Effector memory CD8-positive, alpha-beta T cell (primary cell): ENCODE results near the gene CSTPP1.
"Not testable (repeated sequence)": the region's sequence is repeated elsewhere in the genome, so short reads cannot be mapped to it uniquely, and the experiment has no call there.

Experiments used
- ATAC-seq: fragments of 150-1000 bp; cut with Tn5 transposase; replicated peaks from 2 replicates; pipeline ENCODE4 v1.10.0; 2021; ENCODE audit warnings: mild to moderate bottlenecking, moderate library complexity
- DNase-seq, 3 experiments: peaks; one replicate each; pipeline ENCODE4 v3.0.0; 2021
- H3K27ac Mint-ChIP-seq, 2 donors: one replicate each; pipeline ENCODE4 v1.8.0; 2022; ENCODE audit warnings: mild to moderate bottlenecking in 2 of 2, mixed read lengths in 2 of 2, moderate library complexity in 2 of 2
- H3K27me3 Mint-ChIP-seq, 2 donors: one replicate each; pipeline ENCODE4 v1.8.0; 2022; ENCODE audit warnings: mixed read lengths in 2 of 2
- H3K36me3 Mint-ChIP-seq: one replicate; pipeline ENCODE4 v1.8.0; 2022; ENCODE audit warnings: mild to moderate bottlenecking, moderate library complexity, mixed read lengths; ENCODE audit not compliant: insufficient read depth
- H3K4me1 Mint-ChIP-seq, 2 donors: one replicate each; pipeline ENCODE4 v1.8.0; 2022; ENCODE audit warnings: low read depth in 2 of 2, mixed read lengths in 2 of 2
- H3K4me3 Mint-ChIP-seq, 2 donors: one replicate each; pipeline ENCODE4 v1.8.0; 2022; ENCODE audit warnings: mild to moderate bottlenecking in 2 of 2, mixed read lengths in 2 of 2, moderate library complexity in 2 of 2
- H3K9me3 Mint-ChIP-seq, 2 donors: one replicate each; pipeline ENCODE4 v1.8.0; 2022; ENCODE audit warnings: mixed read lengths in 2 of 2

Gene CSTPP1

DNA sequence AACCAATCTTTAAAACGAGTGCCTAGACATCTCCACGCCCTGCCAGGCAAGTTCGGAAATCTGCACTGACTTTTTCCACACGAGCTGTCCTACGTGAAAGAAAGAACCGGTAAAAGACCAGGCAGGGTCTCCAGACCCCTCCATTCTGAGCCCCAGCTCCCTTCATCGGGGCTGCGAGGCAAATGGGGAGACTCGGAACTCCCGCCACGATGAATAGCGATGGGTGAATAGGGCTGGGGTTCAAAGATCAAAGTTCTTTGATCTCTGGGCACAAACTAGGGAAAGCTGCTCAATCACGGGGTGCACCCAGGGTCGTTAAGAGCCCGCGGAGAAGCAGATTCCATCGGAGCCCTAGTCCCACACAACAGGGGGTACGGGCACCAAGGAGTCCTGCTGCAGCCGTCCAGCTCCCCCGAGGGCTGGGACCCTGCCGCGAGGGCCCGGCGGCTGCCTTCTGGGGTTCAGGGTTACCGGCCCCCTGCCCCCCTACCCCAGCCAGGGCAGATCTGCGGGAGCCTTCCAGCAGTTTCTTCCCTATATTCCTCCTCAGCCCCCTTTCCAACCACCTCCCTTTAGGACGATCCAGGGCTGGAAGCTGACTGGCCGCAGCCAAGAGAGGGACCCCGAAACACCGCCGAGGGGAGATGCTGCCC is 19.3 kb upstream of the CSTPP1 start:
- H3K4me1 Mint-ChIP-seq: peaks cover 27% of the 10 kb centered on the region in 2 donors
- DNase-seq: no peak

DNA sequence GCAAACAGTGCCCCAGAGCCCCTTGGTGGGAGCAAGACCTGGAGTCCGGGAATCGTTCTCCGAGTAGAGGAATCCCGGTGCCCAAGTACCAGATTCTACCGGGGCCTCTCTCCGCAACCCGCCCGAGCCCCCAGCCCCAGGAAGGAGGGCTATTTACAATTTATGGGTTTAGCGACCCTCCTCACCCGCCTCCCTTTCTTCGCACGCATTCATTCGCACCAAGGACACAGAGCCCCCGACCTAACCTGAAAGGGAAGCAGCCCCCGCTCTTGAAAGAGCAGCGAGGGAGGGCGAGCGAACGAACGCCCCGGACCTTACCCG is 18.8 kb upstream of the CSTPP1 start:
- Mint-ChIP-seq H3K27me3 (peaks cover 65 to 78% of the 10 kb centered on the region in 2 donors), H3K9me3 (no peaks in the 10 kb centered on the region), H3K36me3 (no peaks in the 10 kb centered on the region), H3K4me1 (peaks cover 27% of the 10 kb centered on the region in 2 donors), H3K27ac (no peak overlapping the region), H3K4me3 (peak overlapping the region; percentile 77 to 79)
- no peak for DNase-seq
- ATAC-seq: no peak

More for the DNA sequence above, 19.3 kb upstream of the CSTPP1 start:
- Mint-ChIP-seq H3K9me3 (no peaks in the 10 kb centered on the region), H3K4me3 (peak overlapping the region; percentile 77 to 79), H3K36me3 (no peaks in the 10 kb centered on the region), H3K27ac (peak overlapping the region in 1 of 2 donors; percentile 66), H3K27me3 (peaks cover 70 to 83% of the 10 kb centered on the region in 2 donors)
- peak; percentile 6 for ATAC-seq

DNA sequence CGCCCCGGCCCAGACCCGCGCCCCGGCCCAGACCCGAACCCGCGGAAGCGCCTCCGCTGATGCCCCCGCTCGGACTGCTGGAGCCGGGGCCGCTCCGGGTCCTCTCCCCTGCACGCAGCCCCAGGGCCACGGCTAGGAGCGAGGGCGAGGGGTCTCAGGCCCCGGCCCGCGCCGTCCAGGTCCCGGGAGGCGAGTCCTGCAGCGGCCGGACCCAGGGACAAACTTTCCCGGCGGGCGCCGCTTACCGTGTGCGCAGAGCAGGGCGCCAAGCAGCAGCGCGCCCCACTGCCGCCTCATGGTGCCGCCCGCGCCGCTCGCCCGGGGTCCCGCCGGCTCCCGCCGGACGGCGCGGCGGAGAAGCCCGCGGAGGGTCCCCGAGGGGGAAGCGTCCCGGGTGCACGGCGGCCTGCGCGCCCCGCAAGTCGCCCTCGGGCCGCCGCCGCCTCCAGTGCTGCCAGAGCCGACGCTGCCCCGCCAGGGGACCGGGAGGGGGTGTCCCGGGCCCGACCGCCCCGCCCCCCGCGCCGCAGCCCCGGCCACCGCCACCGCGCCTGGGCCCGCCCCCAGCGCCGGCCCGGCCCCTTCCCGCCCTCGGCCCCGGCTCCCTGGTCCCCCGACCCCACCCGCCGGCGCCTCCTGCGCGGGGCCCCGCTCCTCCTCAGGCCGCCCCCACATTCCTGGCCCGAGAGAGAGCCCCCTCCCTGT is 18.3 kb upstream of the CSTPP1 start, which contains the start of gene LRP4:
LRP4 (minus strand) TSS at position 468 of the 705 bp plus-strand sequence; CDS start at position 297, 171 bp downstream.
- H3K4me1 Mint-ChIP-seq: peaks cover 27% of the 10 kb centered on the region in 2 donors
- peak within 1 kb of the TSS; percentile 84 to 87 for H3K4me3 Mint-ChIP-seq
- H3K27me3 Mint-ChIP-seq: peaks cover 60 to 73% of the 10 kb centered on the region in 2 donors
- no peaks in the 10 kb centered on the region for H3K36me3 Mint-ChIP-seq
- peak in 1 of 3 experiments; percentile 26 for DNase-seq
- H3K9me3 Mint-ChIP-seq: no peaks in the 10 kb centered on the region
- H3K27ac Mint-ChIP-seq: peak within 1 kb of the TSS in 1 of 2 donors; percentile 66
- ATAC-seq: peak; percentile 67

DNA sequence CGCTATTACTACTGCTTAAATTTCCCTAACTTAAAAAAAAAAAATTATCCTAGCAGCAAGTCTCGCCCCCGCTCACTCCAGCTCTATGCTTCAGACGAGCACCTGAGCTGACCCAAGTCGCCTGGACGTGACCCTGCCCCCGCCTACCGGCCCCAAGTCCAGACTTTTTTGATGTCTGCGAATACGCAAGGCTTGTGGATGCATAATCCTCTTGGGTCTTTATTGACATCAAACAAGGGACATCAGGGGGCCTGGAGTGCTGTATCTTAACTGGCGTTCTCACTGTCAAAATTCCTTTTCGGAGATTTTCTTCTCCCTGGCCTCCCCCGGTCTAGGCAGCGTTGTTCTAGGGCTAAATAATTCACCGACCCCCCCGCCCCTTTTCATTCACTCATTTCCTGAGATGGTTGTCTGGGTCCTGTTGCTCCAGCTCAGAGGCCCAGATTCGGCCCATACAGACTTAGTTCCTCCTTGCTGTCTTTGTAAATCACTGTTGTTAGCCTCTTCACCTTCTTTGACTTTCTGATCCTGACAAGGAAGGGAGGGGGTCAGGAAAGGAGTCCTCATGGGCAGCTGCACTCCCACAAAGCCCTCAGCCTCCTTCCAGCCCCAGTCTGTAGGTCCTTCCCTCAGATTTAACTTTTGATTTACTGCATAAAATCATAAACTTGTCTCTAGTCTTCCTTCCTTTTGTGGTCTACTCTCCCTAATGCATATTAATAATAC is 17.6 kb upstream of the CSTPP1 start:
- DNase-seq (no peak), ATAC-seq (no peak)
- Mint-ChIP-seq H3K4me1 (peaks cover 27% of the 10 kb centered on the region in 2 donors), H3K4me3 (peak overlapping the region; percentile 84 to 87), H3K36me3 (no peaks in the 10 kb centered on the region), H3K27ac (peak overlapping the region in 1 of 2 donors; percentile 57), H3K9me3 (no peaks in the 10 kb centered on the region), H3K27me3 (peaks cover 53 to 66% of the 10 kb centered on the region in 2 donors)

DNA sequence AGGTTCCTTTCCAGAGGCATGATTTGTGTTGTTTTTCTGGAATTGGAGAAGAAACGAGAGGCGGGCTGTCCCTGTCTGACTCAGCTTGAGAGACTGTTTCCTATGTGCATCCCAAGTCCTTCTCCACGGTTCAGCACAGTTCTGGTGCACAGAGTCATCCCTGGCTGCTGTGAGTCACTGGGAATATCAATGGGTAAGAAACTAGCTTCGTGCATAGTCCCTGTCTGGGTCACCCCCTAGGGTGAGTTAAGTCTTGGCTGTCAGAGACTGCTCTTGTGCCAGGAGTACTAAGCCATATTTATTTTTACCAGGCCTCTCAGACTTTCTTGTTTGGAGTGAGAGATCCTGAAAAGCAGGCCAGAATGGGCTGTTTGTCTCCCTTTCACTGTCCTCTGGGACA is 15.8 kb upstream of the CSTPP1 start:
- DNase-seq: no peak
- Mint-ChIP-seq H3K4me1 (peaks cover 27% of the 10 kb centered on the region in 2 donors), H3K27ac (no peak overlapping the region), H3K9me3 (no peaks in the 10 kb centered on the region), H3K36me3 (no peaks in the 10 kb centered on the region), H3K27me3 (peaks cover 42 to 59% of the 10 kb centered on the region in 2 donors), H3K4me3 (no peak overlapping the region)
- ATAC-seq: no peak

DNA sequence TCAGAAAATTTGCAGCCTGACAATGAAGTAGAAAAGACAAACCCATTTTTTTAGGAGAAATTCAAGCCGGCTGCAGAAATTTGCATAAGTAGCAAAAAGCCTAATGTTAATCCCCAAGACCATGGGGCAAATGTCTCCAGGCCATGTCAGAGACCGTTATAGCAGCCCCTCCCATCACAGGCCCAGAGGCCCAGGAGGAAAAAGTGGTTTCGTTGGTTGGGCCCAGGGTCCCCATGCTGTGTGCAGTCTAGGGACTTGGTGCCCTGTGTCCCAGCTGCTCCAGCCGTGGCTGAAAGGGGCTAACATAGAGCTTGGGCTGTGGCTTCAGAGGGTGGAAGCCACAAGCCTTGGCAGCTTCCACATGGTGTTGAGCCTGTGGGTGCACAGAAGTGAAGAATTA is 8.6 kb upstream of the CSTPP1 start:
- H3K4me1 Mint-ChIP-seq, H3K9me3 Mint-ChIP-seq, H3K4me3 Mint-ChIP-seq, ATAC-seq, DNase-seq, H3K36me3 Mint-ChIP-seq: not testable (repeated sequence)
- H3K27me3 Mint-ChIP-seq: peaks cover 44 to 49% of the 10 kb centered on the region in 2 donors
- H3K27ac Mint-ChIP-seq: peak overlapping the region in 1 of 2 donors; percentile 41

DNA sequence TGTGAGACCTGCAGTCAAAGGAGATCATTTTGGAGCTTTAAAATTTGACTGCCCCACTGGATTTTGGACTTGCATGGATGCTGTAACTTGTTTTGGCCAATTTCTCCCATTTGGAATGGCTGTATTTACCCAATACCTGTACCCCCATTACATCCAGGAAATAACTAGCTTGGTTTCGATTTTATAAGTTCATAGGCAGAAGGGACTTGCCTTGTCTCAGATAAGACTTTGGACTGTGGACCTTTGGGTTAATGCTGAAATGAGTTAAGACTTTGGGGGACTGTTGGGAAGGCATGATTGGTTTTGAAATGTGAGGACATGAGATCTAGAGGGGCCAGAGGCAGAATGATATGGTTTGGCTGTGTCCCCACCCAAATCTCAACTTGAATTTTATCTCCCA is 7.9 kb upstream of the CSTPP1 start:
- not testable (repeated sequence) for H3K9me3 Mint-ChIP-seq, H3K36me3 Mint-ChIP-seq, H3K4me1 Mint-ChIP-seq, H3K27ac Mint-ChIP-seq, ATAC-seq, DNase-seq, H3K4me3 Mint-ChIP-seq
- peaks cover 44 to 49% of the 10 kb centered on the region in 2 donors for H3K27me3 Mint-ChIP-seq

DNA sequence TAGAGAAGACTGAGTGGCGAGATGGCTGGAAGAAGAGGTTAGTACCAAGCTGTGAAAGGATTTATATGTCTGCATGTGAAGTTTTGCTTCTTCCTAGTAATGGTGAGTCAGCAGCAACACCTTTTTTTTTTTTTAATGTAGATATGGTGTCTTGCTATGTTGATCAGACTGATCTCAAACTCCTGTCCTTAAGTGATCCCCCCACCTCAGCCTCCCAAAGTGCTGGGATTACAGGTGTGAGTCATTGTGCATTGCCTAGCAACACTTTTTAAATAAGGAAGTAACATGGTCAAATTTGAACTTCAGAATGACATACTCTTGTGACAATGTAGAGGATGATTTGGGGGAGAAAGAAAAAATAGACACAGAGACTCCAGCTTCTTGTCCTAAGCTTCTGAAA is 6.5 kb upstream of the CSTPP1 start:
- DNase-seq (no peak), ATAC-seq (peak; percentile 35)
- Mint-ChIP-seq H3K9me3 (no peaks in the 10 kb centered on the region), H3K4me3 (no peak overlapping the region), H3K4me1 (no peaks in the 10 kb centered on the region), H3K27me3 (peaks cover 44% of the 10 kb centered on the region in 2 donors), H3K36me3 (no peaks in the 10 kb centered on the region), H3K27ac (no peak overlapping the region)

DNA sequence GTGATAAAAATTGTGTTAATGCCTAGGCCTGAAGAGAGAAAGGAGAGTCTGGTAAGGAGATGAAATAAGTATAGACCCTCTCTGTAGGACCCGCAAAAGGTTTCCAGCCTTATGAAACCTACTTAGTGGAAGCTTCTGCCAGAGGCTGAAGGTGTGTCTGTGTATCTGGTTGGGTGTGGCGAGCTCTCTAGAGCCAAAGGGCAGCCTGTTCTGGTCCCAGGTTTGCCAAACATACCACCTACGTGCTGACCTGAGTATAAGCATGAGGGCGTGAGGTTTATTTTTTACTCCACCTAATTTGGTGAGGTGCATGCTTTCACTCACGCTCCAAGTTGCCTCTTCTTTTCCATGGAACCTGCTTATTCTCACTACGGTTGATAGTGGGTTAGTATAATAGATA is 5.6 kb downstream of the CSTPP1 start:
- Mint-ChIP-seq H3K9me3 (no peaks in the 10 kb centered on the region), H3K4me3 (no peak overlapping the region), H3K4me1 (peaks cover 2 to 18% of the 10 kb centered on the region in 2 donors), H3K27me3 (no peaks in the 10 kb centered on the region), H3K36me3 (peaks cover 3% of the 10 kb centered on the region), H3K27ac (peak overlapping the region in 1 of 2 donors; percentile 39)
- DNase-seq (no peak), ATAC-seq (no peak)

DNA sequence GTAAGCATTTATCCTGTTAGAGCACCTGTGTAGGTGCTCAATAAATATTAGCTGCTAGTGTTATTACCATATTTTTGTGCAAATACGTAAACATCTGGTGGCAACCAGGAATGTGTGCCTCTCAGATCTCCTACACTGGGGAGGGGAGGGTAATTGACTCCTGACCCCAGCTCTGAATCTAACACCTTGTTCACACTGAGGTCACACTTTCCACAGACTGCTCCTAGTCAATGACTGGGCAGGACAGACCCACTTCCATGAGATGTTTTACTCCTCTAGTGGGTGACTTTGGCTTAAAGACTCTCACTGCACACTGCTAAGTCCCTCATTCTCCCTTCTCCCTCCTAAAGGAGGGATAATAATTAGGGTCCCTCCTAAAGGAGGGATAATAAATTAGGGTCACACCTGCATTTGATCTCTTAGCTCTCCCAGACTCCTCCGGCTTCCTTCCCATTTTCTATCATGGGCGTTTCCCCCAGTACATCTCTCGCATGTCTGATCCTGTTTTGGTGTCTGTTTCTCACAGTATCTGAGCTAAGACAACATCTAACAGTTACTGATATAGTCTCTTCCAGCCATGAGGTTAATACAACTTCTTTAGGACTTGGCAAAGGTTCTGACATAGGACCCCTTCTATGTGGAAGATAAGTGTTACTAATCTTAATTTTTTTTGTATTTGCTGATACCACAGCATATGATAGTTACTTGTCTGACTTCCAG is 8.0 kb downstream of the CSTPP1 start:
- H3K4me1 Mint-ChIP-seq: peaks cover 2 to 9% of the 10 kb centered on the region in 2 donors
- H3K27me3 Mint-ChIP-seq: no peaks in the 10 kb centered on the region
- peak overlapping the region in 1 of 2 donors; percentile 36 for H3K27ac Mint-ChIP-seq
- H3K36me3 Mint-ChIP-seq: no peaks in the 10 kb centered on the region
- H3K9me3 Mint-ChIP-seq: no peaks in the 10 kb centered on the region
- H3K4me3 Mint-ChIP-seq: no peak overlapping the region
- DNase-seq: no peak
- ATAC-seq: no peak

DNA sequence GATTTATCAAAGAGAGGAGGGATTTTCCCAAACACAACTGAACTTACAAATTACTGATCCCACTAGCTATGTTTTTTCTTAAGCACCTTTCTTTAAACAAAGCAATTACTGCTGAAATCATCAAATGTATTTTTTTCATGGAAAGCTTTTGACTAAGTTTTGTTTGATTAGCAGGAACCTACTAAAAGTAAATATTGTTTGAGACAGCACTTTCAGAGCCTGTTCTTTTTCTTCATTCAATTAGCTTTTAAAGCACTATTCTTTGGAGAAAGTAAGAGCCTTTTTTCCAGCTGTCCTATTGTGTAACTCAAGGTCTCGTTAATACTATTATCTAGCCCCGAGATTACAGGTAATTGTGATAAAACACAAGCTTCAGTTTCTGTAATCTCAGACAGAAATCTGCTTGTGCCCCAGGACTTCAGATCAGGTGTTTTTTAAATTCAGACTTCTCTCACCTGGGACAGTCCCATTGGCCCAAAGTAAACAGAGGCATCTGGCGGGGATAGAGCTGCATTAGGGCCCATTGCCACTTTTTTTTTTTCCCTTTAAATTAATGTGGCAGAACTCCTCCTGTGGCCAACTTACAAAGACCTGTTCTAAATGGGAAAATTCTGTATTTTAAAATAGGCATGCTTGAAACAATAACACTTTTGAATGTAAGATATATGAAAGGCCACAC is 11.0 kb downstream of the CSTPP1 start:
- H3K36me3 Mint-ChIP-seq: peaks cover 2% of the 10 kb centered on the region

DNA sequence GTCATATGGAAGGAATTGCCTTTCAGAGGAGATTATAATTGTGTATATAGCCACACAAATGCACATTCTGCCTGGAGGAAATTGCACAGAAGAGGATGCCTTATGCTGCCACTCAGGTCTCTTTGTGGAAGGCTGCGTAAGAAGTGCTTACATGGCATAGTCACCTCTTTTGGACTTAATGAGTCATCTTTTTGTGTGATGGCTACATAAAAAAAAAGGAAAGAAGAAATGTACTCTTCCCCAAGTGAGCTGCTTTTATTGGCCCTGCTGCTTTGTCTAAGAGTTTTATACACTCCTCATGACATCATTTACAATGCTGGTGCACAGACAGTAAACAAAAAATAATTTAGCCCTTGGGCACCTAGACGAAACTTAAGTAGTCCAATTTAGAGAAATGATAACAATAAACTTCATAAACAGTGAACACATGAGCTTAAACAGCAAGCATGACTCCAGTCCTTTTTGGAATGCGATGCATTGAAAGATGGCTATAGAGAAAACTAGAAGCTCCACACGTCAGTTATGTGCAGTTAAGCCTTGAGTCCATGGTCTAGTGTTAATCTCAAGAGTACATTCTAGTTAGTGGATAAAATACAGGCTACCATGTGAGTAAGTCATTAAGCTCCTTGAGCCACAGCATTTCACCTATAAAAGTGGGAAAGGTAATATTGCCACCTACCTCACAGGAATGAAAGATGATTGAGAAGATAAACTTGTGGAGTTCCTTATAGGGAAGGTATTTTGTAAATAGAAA is 12.0 kb downstream of the CSTPP1 start:
- Mint-ChIP-seq H3K4me3 (no peak overlapping the region), H3K27me3 (no peaks in the 10 kb centered on the region), H3K27ac (no peak overlapping the region), H3K9me3 (no peaks in the 10 kb centered on the region), H3K4me1 (peaks cover 5 to 10% of the 10 kb centered on the region in 2 donors), H3K36me3 (peaks cover 2% of the 10 kb centered on the region)
- DNase-seq (no peak), ATAC-seq (no peak)

More for the DNA sequence above, 11.0 kb downstream of the CSTPP1 start:
- Mint-ChIP-seq H3K27ac (no peak overlapping the region), H3K9me3 (no peaks in the 10 kb centered on the region), H3K27me3 (no peaks in the 10 kb centered on the region), H3K4me3 (no peak overlapping the region), H3K4me1 (peaks cover 5 to 10% of the 10 kb centered on the region in 2 donors)
- ATAC-seq (no peak), DNase-seq (no peak)
